ENCODE measurements around the gene ODF2L. TPM values are rescaled to one million over a fixed set of nuclear protein-coding genes. Genes with fewer than 3 reads are reported as not detected.

Gene ODF2L
- total RNA-seq, 2 experiments from 2014 or later, result 68.1 to 71.2 TPM

- no peak overlapping the region for H3K27ac Mint-ChIP-seq
- no peaks in the 10 kb centered on the region for H3K9me3 Mint-ChIP-seq
- ATAC-seq (ENCODE audit: poor library complexity) (no peak), DNase-seq (peak in 1 of 14 experiments; percentile 8)
- H3K27ac ChIP-seq (ENCODE audit: low read depth in 1 of 2, low read length in 2 of 2), result no peak overlapping the region
- POLR2A ChIA-PET, result interaction anchor here (1.7 kb wide), 1 partner anchor 12 kb away, joined by 5 read pairs; no protein-coding TSS in a partner anchor
- CTCF ChIA-PET, result no interaction called here
- no peaks in the 10 kb centered on the region for H3K9me3 ChIP-seq (ENCODE audit: control insufficient read depth in 1 of 2, insufficient read depth in 1 of 2, low read length in 2 of 2)
- no peak for TF ChIP-seq CTCF (IDR thresholded peaks at IDR 0.05)
- intact Hi-C loops (cut with DNase I, micrococcal nuclease), result no loop called here
- H3K4me3 Mint-ChIP-seq, result no peak overlapping the region
- H3K27me3 Mint-ChIP-seq, result peaks cover 3% of the 10 kb centered on the region
- no peaks in the 10 kb centered on the region for H3K27me3 ChIP-seq (ENCODE audit: control insufficient read depth in 1 of 2, insufficient read depth in 2 of 2, low read length in 2 of 2)
- no peaks in the 10 kb centered on the region for H3K4me1 Mint-ChIP-seq (ENCODE audit: low read depth)
- no peaks in the 10 kb centered on the region for H3K36me3 Mint-ChIP-seq (ENCODE audit: low read depth)
- no peak overlapping the region for H3K4me3 ChIP-seq (ENCODE audit: low read length)
- H3K4me1 ChIP-seq (ENCODE audit: insufficient read depth, low read length), result peaks cover 3% of the 10 kb centered on the region
- H3K36me3 ChIP-seq (ENCODE audit: insufficient read depth, low read length), result no peaks in the 10 kb centered on the region
Observed at GRCh38 chr1:86429122-86429725, 33.1 kb upstream of the ODF2L start.

- POLR2A ChIA-PET, result no interaction called here
- Histone ChIP-seq H3K4me3 (ENCODE audit: low read length) (no peak within 1 kb of the TSS), H3K36me3 (ENCODE audit: insufficient read depth, low read length) (no peaks in the 10 kb centered on the region), H3K27me3 (ENCODE audit: control insufficient read depth in 1 of 2, insufficient read depth in 2 of 2, low read length in 2 of 2) (no peaks in the 10 kb centered on the region), H3K27ac (ENCODE audit: low read depth in 1 of 2, low read length in 2 of 2) (no peak within 1 kb of the TSS), H3K4me1 (ENCODE audit: insufficient read depth, low read length) (peaks cover 3% of the 10 kb centered on the region), H3K9me3 (ENCODE audit: control insufficient read depth in 1 of 2, insufficient read depth in 1 of 2, low read length in 2 of 2) (no peaks in the 10 kb centered on the region)
- Mint-ChIP-seq H3K4me3 (no peak within 1 kb of the TSS), H3K27ac (no peak within 1 kb of the TSS), H3K9me3 (no peaks in the 10 kb centered on the region), H3K27me3 (no peaks in the 10 kb centered on the region), H3K4me1 (ENCODE audit: low read depth) (peaks cover 5% of the 10 kb centered on the region), H3K36me3 (ENCODE audit: low read depth) (no peaks in the 10 kb centered on the region)
- intact Hi-C loops (cut with DNase I, micrococcal nuclease), result loop anchor here in 1 of 2 experiments (5.0 kb wide), 1 partner anchor 78 kb away; no protein-coding TSS in a partner anchor
- CTCF ChIA-PET, result interaction anchor here (1.6 kb wide), 1 partner anchor 76 kb away, joined by 4 read pairs; no protein-coding TSS in a partner anchor
- ATAC-seq (ENCODE audit: poor library complexity), result no peak
- no peak for DNase-seq
- TF ChIP-seq CTCF (IDR thresholded peaks at IDR 0.05), result no peak
Observed at GRCh38 chr1:86423873-86424272, 27.8 kb upstream of the ODF2L start, which contains the start of gene CLCA2. Gene CLCA2 (plus strand): TSS chr1:86424171. CDS start chr1:86424248, 77 bp downstream.

- H3K36me3 ChIP-seq (ENCODE audit: insufficient read depth, low read length), result no peaks in the 10 kb centered on the region
- no peaks in the 10 kb centered on the region for H3K27me3 ChIP-seq (ENCODE audit: control insufficient read depth in 1 of 2, insufficient read depth in 2 of 2, low read length in 2 of 2)
- no peak overlapping the region for H3K4me3 ChIP-seq (ENCODE audit: low read length)
- H3K4me3 Mint-ChIP-seq, result no peak overlapping the region
- H3K9me3 Mint-ChIP-seq, result no peaks in the 10 kb centered on the region
- ChIA-PET POLR2A (no interaction called here), CTCF (no interaction called here)
- ATAC-seq (ENCODE audit: poor library complexity) (no peak), DNase-seq (no peak)
- H3K36me3 Mint-ChIP-seq (ENCODE audit: low read depth), result no peaks in the 10 kb centered on the region
- H3K27ac Mint-ChIP-seq, result no peak overlapping the region
- H3K4me1 Mint-ChIP-seq (ENCODE audit: low read depth), result peaks cover 5% of the 10 kb centered on the region
- peaks cover 3% of the 10 kb centered on the region for H3K4me1 ChIP-seq (ENCODE audit: insufficient read depth, low read length)
- H3K9me3 ChIP-seq (ENCODE audit: control insufficient read depth in 1 of 2, insufficient read depth in 1 of 2, low read length in 2 of 2), result no peaks in the 10 kb centered on the region
- H3K27me3 Mint-ChIP-seq, result no peaks in the 10 kb centered on the region
- intact Hi-C loops (cut with DNase I, micrococcal nuclease), result loop anchor here in 1 of 2 experiments (5.0 kb wide), 1 partner anchor 79 kb away; no protein-coding TSS in a partner anchor
- TF ChIP-seq CTCF (IDR thresholded peaks at IDR 0.05), result no peak
- H3K27ac ChIP-seq (ENCODE audit: low read depth in 1 of 2, low read length in 2 of 2), result no peak overlapping the region
Observed at GRCh38 chr1:86423473-86423872, 27.4 kb upstream of the ODF2L start.

Data from CD4-positive, alpha-beta T cell (primary cell).